Calu3 (cell line): ENCODE results near the gene TUBAL3. TPM values are rescaled to one million over a fixed set of nuclear protein-coding genes. Genes with fewer than 3 reads are reported as not detected.

Source experiments
- BruUV-seq: library from RNA; stranded (reverse); fragments of 400-500 nt; replicated peaks from 2 replicates; lab custom pipeline; 2021; lab: Mats Ljungman, UMichigan
- CTCF ChIA-PET: fragments of 300-600 bp; sonication (Branson Sonifier 250); formaldehyde crosslinking; loops from one replicate; lab custom pipeline; 2022; ENCODE audit warnings: antibody characterized with exemption; lab: Charles Lee
- DNase-seq: peaks from one replicate; pipeline ENCODE4 v3.0.0; 2022
- H3K27ac Mint-ChIP-seq: one replicate; pipeline ENCODE4 v1.8.0; 2022; ENCODE audit warnings: mixed read lengths; ENCODE audit not compliant: unreplicated experiment
- H3K27me3 Mint-ChIP-seq: one replicate; pipeline ENCODE4 v1.8.0; 2022; ENCODE audit warnings: mixed read lengths; ENCODE audit not compliant: unreplicated experiment
- H3K36me3 Mint-ChIP-seq: one replicate; pipeline ENCODE4 v1.8.0; 2022; ENCODE audit warnings: mild to moderate bottlenecking, moderate library complexity, mixed read lengths; ENCODE audit not compliant: insufficient read depth, unreplicated experiment
- H3K4me1 Mint-ChIP-seq: one replicate; pipeline ENCODE4 v1.8.0; 2022; ENCODE audit warnings: mild to moderate bottlenecking, low read depth, mixed read lengths; ENCODE audit not compliant: unreplicated experiment
- H3K4me3 Mint-ChIP-seq: one replicate; pipeline ENCODE4 v1.8.0; 2022; ENCODE audit warnings: mild to moderate bottlenecking, low read depth, moderate library complexity, mixed read lengths; ENCODE audit not compliant: unreplicated experiment
- H3K9me3 Mint-ChIP-seq: one replicate; pipeline ENCODE4 v1.8.0; 2022; ENCODE audit warnings: low read depth, mixed read lengths; ENCODE audit not compliant: unreplicated experiment
- intact Hi-C: fragments of 100-400 bp; cut with micrococcal nuclease; formaldehyde crosslinking; loops from one replicate; pipeline ENCODE4 v1.10.0; 2022; ENCODE audit not compliant: unreplicated experiment
- total RNA-seq: library from RNA; stranded (reverse); gene quantifications from 2 replicates; pipeline ENCODE4 v1.2.3, GENCODE V29; 2022
- TF ChIP-seq, protein P1 (sequence below): fragments of 200-600 bp; IDR thresholded peaks from one replicate; pipeline ENCODE4 v1.8.0; 2022; ENCODE audit warnings: antibody characterized with exemption; ENCODE audit not compliant: unreplicated experiment

TUBAL3 gene
- total RNA-seq, 1 experiment from 2014 or later = not detected

DNA sequence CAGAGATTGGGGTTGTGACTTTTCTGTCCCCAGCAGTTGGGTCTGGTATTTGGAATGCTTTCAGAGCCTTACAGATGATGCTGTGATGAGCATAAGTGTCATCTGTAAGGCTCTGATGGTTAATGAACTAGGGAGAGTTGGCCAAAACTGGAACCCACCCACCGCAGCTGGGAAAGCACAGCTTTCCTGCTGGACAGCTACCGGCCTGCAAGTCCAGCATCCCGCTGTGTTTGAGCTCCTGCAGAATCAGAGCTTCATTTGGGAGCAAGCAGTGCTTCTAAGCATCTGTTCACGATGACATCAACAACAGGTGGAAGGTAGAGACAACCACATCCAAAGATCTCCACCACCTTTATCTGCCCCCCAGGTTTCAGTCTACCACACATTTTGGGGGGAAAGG is 28.2 kb downstream of the TUBAL3 start:
- H3K27me3 Mint-ChIP-seq = no peaks in the 10 kb centered on the region
- intact Hi-C loops = no loop called here
- CTCF ChIA-PET = no interaction called here
- TF ChIP-seq, protein P1, sequence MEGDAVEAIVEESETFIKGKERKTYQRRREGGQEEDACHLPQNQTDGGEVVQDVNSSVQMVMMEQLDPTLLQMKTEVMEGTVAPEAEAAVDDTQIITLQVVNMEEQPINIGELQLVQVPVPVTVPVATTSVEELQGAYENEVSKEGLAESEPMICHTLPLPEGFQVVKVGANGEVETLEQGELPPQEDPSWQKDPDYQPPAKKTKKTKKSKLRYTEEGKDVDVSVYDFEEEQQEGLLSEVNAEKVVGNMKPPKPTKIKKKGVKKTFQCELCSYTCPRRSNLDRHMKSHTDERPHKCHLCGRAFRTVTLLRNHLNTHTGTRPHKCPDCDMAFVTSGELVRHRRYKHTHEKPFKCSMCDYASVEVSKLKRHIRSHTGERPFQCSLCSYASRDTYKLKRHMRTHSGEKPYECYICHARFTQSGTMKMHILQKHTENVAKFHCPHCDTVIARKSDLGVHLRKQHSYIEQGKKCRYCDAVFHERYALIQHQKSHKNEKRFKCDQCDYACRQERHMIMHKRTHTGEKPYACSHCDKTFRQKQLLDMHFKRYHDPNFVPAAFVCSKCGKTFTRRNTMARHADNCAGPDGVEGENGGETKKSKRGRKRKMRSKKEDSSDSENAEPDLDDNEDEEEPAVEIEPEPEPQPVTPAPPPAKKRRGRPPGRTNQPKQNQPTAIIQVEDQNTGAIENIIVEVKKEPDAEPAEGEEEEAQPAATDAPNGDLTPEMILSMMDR = no peak
- no peak overlapping the region for H3K4me3 Mint-ChIP-seq
- no peaks in the 10 kb centered on the region for H3K36me3 Mint-ChIP-seq
- no peak for DNase-seq
- H3K27ac Mint-ChIP-seq = no peak overlapping the region
- no peaks in the 10 kb centered on the region for H3K4me1 Mint-ChIP-seq
- BruUV-seq = no TSS peak
- H3K9me3 Mint-ChIP-seq = no peaks in the 10 kb centered on the region

DNA sequence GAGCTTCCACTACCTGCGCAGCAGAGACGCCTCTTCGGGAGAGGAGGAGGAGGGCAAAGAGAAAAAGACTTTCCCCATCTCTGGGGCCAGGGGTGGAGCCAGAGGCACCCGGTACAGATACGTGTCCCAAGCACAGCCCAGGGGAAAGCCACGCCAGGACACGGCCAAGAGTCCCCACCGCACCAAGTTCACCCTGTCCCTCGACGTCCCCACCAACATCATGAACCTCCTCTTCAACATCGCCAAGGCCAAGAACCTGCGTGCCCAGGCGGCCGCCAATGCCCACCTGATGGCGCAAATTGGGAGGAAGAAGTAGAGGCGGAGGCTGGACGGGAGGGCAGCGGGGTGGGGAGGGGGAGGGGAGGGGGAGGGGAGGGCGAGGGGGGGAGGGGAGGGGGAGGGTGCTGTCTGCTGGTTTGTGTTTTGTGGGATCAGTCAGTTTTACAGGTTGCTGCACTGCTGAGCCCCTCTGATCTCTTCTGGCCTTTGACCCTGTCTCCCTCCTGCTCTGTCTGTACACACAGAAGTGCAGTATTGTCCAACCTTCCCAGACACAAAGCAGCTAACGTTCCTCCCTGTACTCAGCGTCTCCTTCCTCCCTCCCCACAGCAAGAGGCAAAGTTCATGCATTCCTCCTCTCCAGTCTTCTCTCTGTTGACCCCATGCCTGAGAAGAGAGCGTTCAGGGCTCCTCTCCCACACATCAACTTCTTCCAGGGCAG is 30.6 kb downstream of the TUBAL3 start:
- CTCF ChIA-PET = no interaction called here
- intact Hi-C loops = no loop called here
- no TSS peak for BruUV-seq
- no peak overlapping the region for H3K27ac Mint-ChIP-seq
- peaks cover 7% of the 10 kb centered on the region for H3K9me3 Mint-ChIP-seq
- TF ChIP-seq, protein P1 = no peak
- H3K4me1 Mint-ChIP-seq = no peaks in the 10 kb centered on the region
- no peak for DNase-seq
- H3K36me3 Mint-ChIP-seq = no peaks in the 10 kb centered on the region
- H3K4me3 Mint-ChIP-seq = no peak overlapping the region
- no peaks in the 10 kb centered on the region for H3K27me3 Mint-ChIP-seq

DNA sequence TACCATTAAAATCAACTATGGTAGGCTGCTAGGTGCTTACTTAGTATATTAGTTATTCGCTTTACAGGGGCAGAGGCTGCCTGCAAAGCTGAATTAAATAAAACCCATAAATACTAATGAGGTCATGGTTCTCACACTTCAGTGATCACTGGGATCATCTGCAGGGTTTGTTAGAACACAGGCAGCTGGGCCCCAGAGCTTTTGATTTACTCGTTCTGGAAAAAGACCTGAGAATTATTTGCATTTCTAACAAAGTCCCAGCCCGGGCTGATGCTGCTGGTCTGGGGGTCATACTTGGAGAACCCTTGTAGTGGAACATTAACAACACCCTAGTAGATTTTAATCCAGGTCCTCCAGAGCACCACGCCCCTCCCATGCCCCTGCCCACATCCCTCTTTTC is 31.3 kb downstream of the TUBAL3 start:
- no TSS peak for BruUV-seq
- TF ChIP-seq, protein P1 = no peak
- no peak for DNase-seq
- intact Hi-C loops = no loop called here
- CTCF ChIA-PET = no interaction called here
- H3K27ac Mint-ChIP-seq = no peak overlapping the region
- no peak overlapping the region for H3K4me3 Mint-ChIP-seq
- H3K27me3 Mint-ChIP-seq = no peaks in the 10 kb centered on the region
- no peaks in the 10 kb centered on the region for H3K4me1 Mint-ChIP-seq
- H3K36me3 Mint-ChIP-seq = no peaks in the 10 kb centered on the region
- H3K9me3 Mint-ChIP-seq = peaks cover 7% of the 10 kb centered on the region

DNA sequence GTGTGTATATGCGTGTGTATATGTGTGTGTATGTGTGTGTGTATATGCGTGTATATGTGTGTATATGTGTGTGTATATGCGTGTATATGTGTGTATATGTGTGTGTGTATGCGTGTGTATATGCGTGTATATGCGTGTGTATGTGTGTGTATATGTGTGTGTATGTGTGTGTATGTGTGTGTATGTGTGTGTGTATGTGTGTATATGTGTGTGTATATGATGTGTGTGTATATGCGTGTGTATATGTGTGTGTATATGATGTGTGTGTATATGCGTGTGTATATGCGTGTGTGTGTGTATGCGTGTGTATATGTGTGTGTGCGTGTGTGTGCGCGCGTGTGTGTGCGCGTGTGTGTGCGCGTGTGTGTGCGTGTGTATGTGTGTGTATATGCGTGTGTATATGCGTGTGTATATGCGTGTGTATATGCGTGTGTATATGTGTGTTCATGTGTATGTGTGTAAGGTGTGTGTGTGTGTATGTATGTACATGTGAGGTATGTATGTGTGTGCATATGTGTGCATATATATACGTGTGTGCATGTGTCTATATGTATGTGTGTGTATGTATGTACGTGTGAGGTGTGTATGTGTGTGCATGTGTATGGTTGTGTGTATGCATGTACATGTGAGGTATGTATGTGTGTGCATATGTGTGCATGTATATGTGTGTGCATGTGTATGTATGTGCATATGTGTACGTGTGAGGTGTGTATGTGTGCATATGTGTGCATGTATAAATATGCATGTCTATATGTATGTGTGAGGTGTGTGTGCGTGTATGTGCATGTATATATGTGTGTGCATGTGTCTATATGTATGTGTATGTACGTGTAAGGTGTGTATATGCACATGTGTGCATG is 33.9 kb downstream of the TUBAL3 start:
- TF ChIP-seq, protein P1 = no peak
- CTCF ChIA-PET = no interaction called here
- BruUV-seq = no TSS peak
- intact Hi-C loops = no loop called here
- peaks cover 14% of the 10 kb centered on the region for H3K27me3 Mint-ChIP-seq
- H3K4me3 Mint-ChIP-seq = no peak overlapping the region
- H3K36me3 Mint-ChIP-seq = no peaks in the 10 kb centered on the region
- H3K9me3 Mint-ChIP-seq = peaks cover 7% of the 10 kb centered on the region
- no peak for DNase-seq
- H3K4me1 Mint-ChIP-seq = no peaks in the 10 kb centered on the region
- H3K27ac Mint-ChIP-seq = no peak overlapping the region
